PFSK-1 (cell line): ENCODE data around the gene COX18.

Source experiments
- POLR2AphosphoS5 ChIP-seq: IDR thresholded peaks from 2 replicates; pipeline ENCODE4 v1.6.1; 2012; ENCODE audit warnings: low read depth, mild to moderate bottlenecking, control low read depth, low read length, moderate library complexity
- TAF1 ChIP-seq: IDR thresholded peaks from 2 replicates; pipeline ENCODE4 v1.6.1; 2012; ENCODE audit warnings: low read length, control low read depth, borderline replicate concordance; ENCODE audit not compliant: insufficient read depth

DNA sequence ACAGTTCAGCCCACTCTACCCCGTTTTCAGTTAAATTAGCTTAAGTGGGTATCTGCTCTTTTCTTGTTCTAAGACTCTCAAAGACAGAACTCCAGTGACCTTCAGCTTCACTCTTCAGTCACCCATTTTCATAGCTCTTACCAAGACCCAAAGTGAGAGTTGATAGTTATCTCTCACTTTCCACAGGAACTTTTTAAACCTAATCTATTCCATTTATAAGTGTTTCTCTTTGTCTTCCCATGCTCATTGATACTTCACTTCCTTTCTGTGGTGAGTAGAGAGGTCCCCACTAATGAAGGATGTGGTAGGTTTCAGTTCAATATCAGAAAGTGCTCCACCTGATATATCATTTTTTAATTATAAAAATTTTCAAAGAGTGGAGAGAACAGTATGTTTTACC lies 33.4 kb downstream of the COX18 start:
- TF ChIP-seq TAF1 (no peak), POLR2AphosphoS5 (no peak)
